Endometrial microvascular endothelial cells (primary cell): Measurements from ENCODE around the gene ALB. TPM values are rescaled to one million over a fixed set of nuclear protein-coding genes. Genes with fewer than 3 reads are reported as not detected.

Experiments used
- in situ Hi-C: cut with HindIII; loops from 2 replicates; pipeline ENCODE4 v1.10.0; 2017; ENCODE audit warnings: low sequenced_read_pairs, low pct_unique_long_range_greater_than_20kb; ENCODE audit errors: inconsistent ontology term
- total RNA-seq: library from RNA; depleted of rRNA; stranded (reverse); fragments of >200 nt; gene quantifications from one replicate; pipeline ENCODE4 v1.2.3, GENCODE V29; 2015; ENCODE audit errors: inconsistent ontology term

The ALB gene
- total RNA-seq, 1 donor from 2014 or later: not detected

GRCh38 chr4:73442275-73442674, 38.2 kb downstream of the ALB start:
- in situ Hi-C loops: no loop called here

GRCh38 chr4:73443224-73443623, 39.1 kb downstream of the ALB start:
- in situ Hi-C loops: no loop called here

- in situ Hi-C loops: no loop called here
Observed at GRCh38 chr4:73445383-73446335, 41.6 kb downstream of the ALB start.

- in situ Hi-C loops: no loop called here
Observed at GRCh38 chr4:73446336-73446938, 42.4 kb downstream of the ALB start.

- in situ Hi-C loops: no loop called here
Observed at GRCh38 chr4:73447671-73448070, 43.6 kb downstream of the ALB start.

GRCh38 chr4:73448448-73449203, 44.5 kb downstream of the ALB start:
- in situ Hi-C loops: no loop called here

- in situ Hi-C loops: no loop called here
Observed at GRCh38 chr4:73450398-73451004, 46.4 kb downstream of the ALB start.

GRCh38 chr4:73451404-73451803, 47.3 kb downstream of the ALB start:
- in situ Hi-C loops: no loop called here

- in situ Hi-C loops: no loop called here
Observed at GRCh38 chr4:73451981-73452747, 48.1 kb downstream of the ALB start.

GRCh38 chr4:73452953-73453700, 49.0 kb downstream of the ALB start:
- in situ Hi-C loops: no loop called here

- in situ Hi-C loops: no loop called here
Observed at GRCh38 chr4:73453701-73454005, 49.6 kb downstream of the ALB start.

GRCh38 chr4:73454920-73455319, 50.8 kb downstream of the ALB start:
- in situ Hi-C loops: no loop called here

- in situ Hi-C loops: no loop called here
Observed at GRCh38 chr4:73456177-73457022, 52.3 kb downstream of the ALB start.

GRCh38 chr4:73458184-73459047, 54.3 kb downstream of the ALB start:
- in situ Hi-C loops: no loop called here

- in situ Hi-C loops: no loop called here
Observed at GRCh38 chr4:73459048-73459421, 54.9 kb downstream of the ALB start.

GRCh38 chr4:73460913-73461522, 56.9 kb downstream of the ALB start:
- in situ Hi-C loops: no loop called here
